B cell (primary cell): ENCODE data around the gene URB1. TPM values are rescaled to one million over a fixed set of nuclear protein-coding genes. Genes with fewer than 3 reads are reported as not detected.
"Not testable (repeated sequence)": the region's sequence is repeated elsewhere in the genome, so short reads cannot be mapped to it uniquely, and the experiment has no call there.

Source experiments
- ATAC-seq: fragments of 200-7000 bp; cut with Tn5 transposase; one replicate; pipeline ENCODE4 v1.10.0; 2021; ENCODE audit warnings: low read depth, mild to moderate bottlenecking, moderate number of reproducible peaks, moderate library complexity
- CTCF ChIA-PET: fragments of 350-600 bp; sonication (Branson Sonifier 250); formaldehyde crosslinking; loops from one replicate; lab custom pipeline; 2021; ENCODE audit warnings: antibody characterized with exemption, inconsistent platforms; lab: Charles Lee
- POLR2A ChIA-PET: fragments of 350-600 bp; sonication (Branson Sonifier 250); formaldehyde crosslinking; loops from one replicate; lab custom pipeline; 2021; ENCODE audit warnings: antibody characterized with exemption; lab: Charles Lee
- DNase-seq: peaks from one replicate; pipeline ENCODE4 v3.0.0; 2013
- H2AFZ ChIP-seq: 2 replicates; pipeline ENCODE4 v1.6.1; 2012; ENCODE audit warnings: mild to moderate bottlenecking, low read depth, low read length; ENCODE audit not compliant: insufficient read depth, poor library complexity, severe bottlenecking
- H3K27ac ChIP-seq, 2 donors: 1 replicate in 1 of 2; 2 replicates in 1 of 2; pipeline ENCODE4 v1.5.1; 2012 to 2013; ENCODE audit warnings: low read length in 2 of 2, mild to moderate bottlenecking in 2 of 2, moderate library complexity in 1 of 2
- H3K27me3 ChIP-seq, 4 experiments: fragments of 200-600 bp in 1 of 4; sonication (generic) in 1 of 4; replicated peaks in 1 of 4; 1 replicate in 2 of 4; 2 replicates in 2 of 4; pipeline versions ENCODE4 v1.6.1 to v1.7.0; 2013 to 2016; ENCODE audit warnings: low read length in 3 of 4, mild to moderate bottlenecking in 2 of 4, mixed read lengths in 1 of 4, moderate library complexity in 1 of 4; ENCODE audit not compliant: insufficient read depth in 4 of 4, control insufficient read depth in 3 of 4; ENCODE audit errors: control extremely low read depth in 1 of 4
- H3K36me3 ChIP-seq, 2 experiments: replicated peaks in 1 of 2; 1 replicate in 1 of 2; 2 replicates in 1 of 2; pipeline versions ENCODE4 v1.6.1 to v1.7.1; 2013; ENCODE audit warnings: low read length in 1 of 2; ENCODE audit not compliant: insufficient read depth in 2 of 2, control insufficient read depth in 1 of 2; ENCODE audit errors: control extremely low read depth in 1 of 2, extremely low read depth in 1 of 2
- H3K4me1 ChIP-seq, 2 donors: fragments of 200-600 bp in 1 of 2; sonication (generic) in 1 of 2; 1 replicate in 1 of 2; 2 replicates in 1 of 2; pipeline versions ENCODE4 v1.5.1 to v1.6.1; 2013 to 2017; ENCODE audit warnings: low read length in 2 of 2; ENCODE audit not compliant: control insufficient read depth in 2 of 2, insufficient read depth in 2 of 2
- H3K4me2 ChIP-seq: replicated peaks from 2 replicates; pipeline ENCODE3; 2012; ENCODE audit warnings: mild to moderate bottlenecking, low read depth, low read length; ENCODE audit not compliant: poor library complexity, severe bottlenecking
- H3K4me3 ChIP-seq, 5 experiments: fragments of 200-600 bp in 1 of 5; sonication (generic) in 1 of 5; 1 replicate in 3 of 5; 2 replicates in 2 of 5; pipeline versions ENCODE4 v1.5.1 to v1.7.0; 2011 to 2016; ENCODE audit warnings: low read length in 4 of 5, mild to moderate bottlenecking in 4 of 5, low read depth in 2 of 5, control low read depth in 1 of 5, moderate library complexity in 1 of 5; ENCODE audit not compliant: insufficient read depth in 1 of 5; ENCODE audit errors: control extremely low read depth in 1 of 5, extremely low read depth in 1 of 5
- H3K79me2 ChIP-seq: fragments of 200-600 bp; sonication (generic); one replicate; pipeline ENCODE4 v1.6.0; 2016; ENCODE audit warnings: low read length; ENCODE audit not compliant: control insufficient read depth, insufficient read depth
- H3K9ac ChIP-seq: fragments of 200-600 bp; sonication (generic); 2 replicates; pipeline ENCODE4 v1.6.1; 2017; ENCODE audit warnings: mild to moderate bottlenecking, low read length, moderate library complexity
- H3K9me3 ChIP-seq, 3 donors: one replicate each; pipeline versions ENCODE4 v1.6.1 to v1.7.1; 2013; ENCODE audit warnings: low read length in 2 of 3; ENCODE audit not compliant: control insufficient read depth in 2 of 3, insufficient read depth in 1 of 3; ENCODE audit errors: control extremely low read depth in 1 of 3
- H4K20me1 ChIP-seq: 2 replicates; pipeline ENCODE4 v1.6.0; 2012; ENCODE audit warnings: mild to moderate bottlenecking, low read length; ENCODE audit not compliant: insufficient read depth, control insufficient read depth, poor library complexity, severe bottlenecking
- H3K27ac Mint-ChIP-seq: one replicate; pipeline ENCODE4 v1.8.0; 2021; ENCODE audit warnings: mixed read lengths
- H3K27me3 Mint-ChIP-seq: one replicate; pipeline ENCODE4 v1.8.0; 2021; ENCODE audit warnings: mixed read lengths
- H3K4me1 Mint-ChIP-seq: one replicate; pipeline ENCODE4 v1.8.0; 2021; ENCODE audit warnings: mixed read lengths
- H3K4me3 Mint-ChIP-seq: one replicate; pipeline ENCODE4 v1.8.0; 2021; ENCODE audit warnings: mixed read lengths
- H3K9me3 Mint-ChIP-seq: one replicate; pipeline ENCODE4 v1.8.0; 2022; ENCODE audit warnings: mixed read lengths; ENCODE audit not compliant: insufficient read depth
- CTCF ChIP-seq: fragments of 200-600 bp; IDR thresholded peaks from one replicate; pipeline ENCODE4 v1.8.0; 2022; ENCODE audit warnings: antibody characterized with exemption, mild to moderate bottlenecking
- EZH2 ChIP-seq: IDR thresholded peaks from 2 replicates; pipeline ENCODE4 v1.6.1; 2012; ENCODE audit warnings: borderline replicate concordance, low read depth, mild to moderate bottlenecking, moderate library complexity, low read length; ENCODE audit not compliant: insufficient read depth, poor library complexity, severe bottlenecking
- WGBS: methylation state at CpG from one replicate; pipeline ENCODE4 v1.1.5; 2013; ENCODE audit warnings: missing lambda C conversion rate; ENCODE audit not compliant: insufficient coverage; 5-methylcytosine and 5-hydroxymethylcytosine counted together
- intact Hi-C: fragments of 100-400 bp; cut with micrococcal nuclease; formaldehyde crosslinking; loops from one replicate; pipeline ENCODE4 v1.10.0; 2022
- polyA plus RNA-seq: library from polyadenylated mRNA; depleted of rRNA; stranded (reverse); fragments of >200 nt; gene quantifications from 2 replicates; pipeline ENCODE4 v1.2.3, GENCODE V29; 2012
- total RNA-seq, 2 donors: library from RNA; stranded (reverse); fragments of 120-200 nt in 1 of 2; gene quantifications; 1 replicate in 1 of 2; 2 replicates in 1 of 2; pipeline versions ENCODE4 v1.2.3 to v1.2.4, GENCODE V29; 2013 to 2022

The URB1 gene
- total and polyA plus RNA-seq, 2 donors (not counting 1 experiment from before 2014, with no cell fraction given): 4.7 to 15.2 TPM

GRCh38 chr21:32390537-32391224, 2.1 kb downstream of the URB1 start:
- ATAC-seq: not testable (repeated sequence)

GRCh38 chr21:32389337-32390015, 3.3 kb downstream of the URB1 start:
- intact Hi-C loops: loop anchor here (5.0 to 10.0 kb wide), 4 partner anchors 615 to 1525 kb away; partner anchors contain the start of genes ATP5PO, SOD1 and TMEM50B
- ATAC-seq (no peak), DNase-seq (no peak)
- no peak overlapping the region for H3K9ac ChIP-seq
- Mint-ChIP-seq H3K4me1 (peaks cover 39% of the 10 kb centered on the region), H3K9me3 (no peaks in the 10 kb centered on the region), H3K4me3 (no peak overlapping the region), H3K27me3 (no peaks in the 10 kb centered on the region), H3K27ac (no peak overlapping the region)
- TF ChIP-seq CTCF: no peak
- TF ChIP-seq EZH2: no peak
- CTCF ChIA-PET: no interaction called here
- H3K27ac ChIP-seq: no peak overlapping the region
- POLR2A ChIA-PET: no interaction called here
- peaks cover 18 to 24% of the 10 kb centered on the region in 2 donors for H3K4me1 ChIP-seq
- H3K4me3 ChIP-seq: no peak overlapping the region
- peaks cover 1 to 20% of the 10 kb centered on the region in 2 experiments for H3K36me3 ChIP-seq
- WGBS: 74% methylated on average over 3 of the region's 5 CpGs
- peaks cover 65% of the 10 kb centered on the region for H3K79me2 ChIP-seq
- H3K9me3 ChIP-seq: peaks cover 0 to 7% (median 0%) of the 10 kb centered on the region in 3 donors
- H3K4me2 ChIP-seq: no peak overlapping the region
- no peaks in the 10 kb centered on the region for H3K27me3 ChIP-seq
- H2AFZ ChIP-seq: no peak overlapping the region
- H4K20me1 ChIP-seq: peaks cover 52% of the 10 kb centered on the region

More at GRCh38 chr21:32390537-32391224, 2.1 kb downstream of the URB1 start:
- H3K4me3 Mint-ChIP-seq, H3K9ac ChIP-seq, CTCF ChIA-PET, H3K4me3 ChIP-seq, H3K9me3 Mint-ChIP-seq, DNase-seq, POLR2A ChIA-PET, H3K9me3 ChIP-seq, H3K27ac Mint-ChIP-seq, H3K27me3 ChIP-seq, H3K4me2 ChIP-seq, H2AFZ ChIP-seq, H3K27ac ChIP-seq, H3K27me3 Mint-ChIP-seq: not testable (repeated sequence)
- Histone ChIP-seq H4K20me1 (peaks cover 48% of the 10 kb centered on the region), H3K36me3 (peaks cover 1 to 17% of the 10 kb centered on the region in 2 experiments), H3K79me2 (peaks cover 70% of the 10 kb centered on the region), H3K4me1 (peaks cover 18 to 24% of the 10 kb centered on the region in 2 donors)
- intact Hi-C loops: loop anchor here (5.0 to 10.0 kb wide), 4 partner anchors 616 to 1524 kb away; partner anchors contain the start of genes ATP5PO, SOD1 and TMEM50B
- WGBS: 100% methylated on average over 4 of the region's 11 CpGs
- peaks cover 39% of the 10 kb centered on the region for H3K4me1 Mint-ChIP-seq
